Activated naive CD4-positive, alpha-beta T cell treated with Interleukin-2 at 50 U/mL for 16 hours (primary cell): ENCODE data around the gene SLC19A2.
"Not testable (repeated sequence)": the region's sequence is repeated elsewhere in the genome, so short reads cannot be mapped to it uniquely, and the experiment has no call there.

Experiments used
- DNase-seq: peaks from one replicate; pipeline ENCODE4 v3.0.0-alpha.2; 2020

The SLC19A2 gene

GRCh38 chr1:169485431-169486280 is at the start of gene SLC19A2:
Gene SLC19A2 (minus strand): TSS chr1:169485944. CDS start chr1:169485766, 178 bp downstream.
- DNase-seq = peak; percentile 93

GRCh38 chr1:169534653-169535052 is 48.9 kb upstream of the SLC19A2 start:
- DNase-seq = no peak

- not testable (repeated sequence) for DNase-seq
Measured at GRCh38 chr1:169533528-169534190, 47.9 kb upstream of the SLC19A2 start.

- no peak for DNase-seq
Measured at GRCh38 chr1:169530448-169530847, 44.7 kb upstream of the SLC19A2 start.

- no peak for DNase-seq
Measured at GRCh38 chr1:169529068-169529642, 43.4 kb upstream of the SLC19A2 start.

- no peak for DNase-seq
Measured at GRCh38 chr1:169528215-169529067, 42.7 kb upstream of the SLC19A2 start.

GRCh38 chr1:169527451-169528214 is 41.9 kb upstream of the SLC19A2 start:
- DNase-seq = no peak

GRCh38 chr1:169527001-169527400 is 41.3 kb upstream of the SLC19A2 start:
- DNase-seq = no peak

- DNase-seq = no peak
Measured at GRCh38 chr1:169526120-169526832, 40.5 kb upstream of the SLC19A2 start.

- no peak for DNase-seq
Measured at GRCh38 chr1:169525391-169525790, 39.6 kb upstream of the SLC19A2 start.

- DNase-seq = no peak
Measured at GRCh38 chr1:169523904-169524303, 38.2 kb upstream of the SLC19A2 start.

GRCh38 chr1:169521226-169521625 is 35.5 kb upstream of the SLC19A2 start:
- DNase-seq = no peak

- no peak for DNase-seq
Measured at GRCh38 chr1:169517558-169518186, 31.9 kb upstream of the SLC19A2 start.

GRCh38 chr1:169515641-169516040 is 29.9 kb upstream of the SLC19A2 start:
- DNase-seq = no peak

GRCh38 chr1:169514566-169515270 is 29.0 kb upstream of the SLC19A2 start:
- DNase-seq = no peak

- DNase-seq = no peak
Measured at GRCh38 chr1:169513208-169513607, 27.5 kb upstream of the SLC19A2 start.

GRCh38 chr1:169511316-169512005 is 25.7 kb upstream of the SLC19A2 start:
- DNase-seq = no peak

- DNase-seq = no peak
Measured at GRCh38 chr1:169510060-169510459, 24.3 kb upstream of the SLC19A2 start.

- no peak for DNase-seq
Measured at GRCh38 chr1:169509354-169509753, 23.6 kb upstream of the SLC19A2 start.
